NB4 (cell line): ENCODE measurements around the gene MAGEF1.

Experiments
- POLR2A ChIP-seq: IDR thresholded peaks from 2 replicates; pipeline ENCODE4 v1.6.1; 2011; ENCODE audit warnings: mild to moderate bottlenecking; ENCODE audit not compliant: insufficient read length; ENCODE audit errors: extremely low read depth
- TF ChIP-seq, protein P1 (sequence below): IDR thresholded peaks from one replicate; pipeline ENCODE4 v1.5.1; 2012; ENCODE audit warnings: low read depth, low read length

GRCh38 chr3:184663356-184663755 lies 48.5 kb downstream of the MAGEF1 start:
- no peak for TF ChIP-seq POLR2A
- TF ChIP-seq, protein P1, sequence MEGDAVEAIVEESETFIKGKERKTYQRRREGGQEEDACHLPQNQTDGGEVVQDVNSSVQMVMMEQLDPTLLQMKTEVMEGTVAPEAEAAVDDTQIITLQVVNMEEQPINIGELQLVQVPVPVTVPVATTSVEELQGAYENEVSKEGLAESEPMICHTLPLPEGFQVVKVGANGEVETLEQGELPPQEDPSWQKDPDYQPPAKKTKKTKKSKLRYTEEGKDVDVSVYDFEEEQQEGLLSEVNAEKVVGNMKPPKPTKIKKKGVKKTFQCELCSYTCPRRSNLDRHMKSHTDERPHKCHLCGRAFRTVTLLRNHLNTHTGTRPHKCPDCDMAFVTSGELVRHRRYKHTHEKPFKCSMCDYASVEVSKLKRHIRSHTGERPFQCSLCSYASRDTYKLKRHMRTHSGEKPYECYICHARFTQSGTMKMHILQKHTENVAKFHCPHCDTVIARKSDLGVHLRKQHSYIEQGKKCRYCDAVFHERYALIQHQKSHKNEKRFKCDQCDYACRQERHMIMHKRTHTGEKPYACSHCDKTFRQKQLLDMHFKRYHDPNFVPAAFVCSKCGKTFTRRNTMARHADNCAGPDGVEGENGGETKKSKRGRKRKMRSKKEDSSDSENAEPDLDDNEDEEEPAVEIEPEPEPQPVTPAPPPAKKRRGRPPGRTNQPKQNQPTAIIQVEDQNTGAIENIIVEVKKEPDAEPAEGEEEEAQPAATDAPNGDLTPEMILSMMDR, result no peak
